Measurements from ENCODE around the gene AMN1.

The AMN1 gene

GRCh38 chr12:31663576-31663975, 65.2 kb downstream of the AMN1 start:
- DNase-seq (ENCODE audit: low spot score) = no peak
- CTCF ChIA-PET = interaction anchor here (0.6 kb wide), 1 partner anchor 702 kb away, joined by 3 read pairs; no protein-coding TSS in a partner anchor
- POLR2A ChIA-PET (ENCODE audit: low non-redundant PET) = no interaction called here
- TF ChIP-seq, protein P1, sequence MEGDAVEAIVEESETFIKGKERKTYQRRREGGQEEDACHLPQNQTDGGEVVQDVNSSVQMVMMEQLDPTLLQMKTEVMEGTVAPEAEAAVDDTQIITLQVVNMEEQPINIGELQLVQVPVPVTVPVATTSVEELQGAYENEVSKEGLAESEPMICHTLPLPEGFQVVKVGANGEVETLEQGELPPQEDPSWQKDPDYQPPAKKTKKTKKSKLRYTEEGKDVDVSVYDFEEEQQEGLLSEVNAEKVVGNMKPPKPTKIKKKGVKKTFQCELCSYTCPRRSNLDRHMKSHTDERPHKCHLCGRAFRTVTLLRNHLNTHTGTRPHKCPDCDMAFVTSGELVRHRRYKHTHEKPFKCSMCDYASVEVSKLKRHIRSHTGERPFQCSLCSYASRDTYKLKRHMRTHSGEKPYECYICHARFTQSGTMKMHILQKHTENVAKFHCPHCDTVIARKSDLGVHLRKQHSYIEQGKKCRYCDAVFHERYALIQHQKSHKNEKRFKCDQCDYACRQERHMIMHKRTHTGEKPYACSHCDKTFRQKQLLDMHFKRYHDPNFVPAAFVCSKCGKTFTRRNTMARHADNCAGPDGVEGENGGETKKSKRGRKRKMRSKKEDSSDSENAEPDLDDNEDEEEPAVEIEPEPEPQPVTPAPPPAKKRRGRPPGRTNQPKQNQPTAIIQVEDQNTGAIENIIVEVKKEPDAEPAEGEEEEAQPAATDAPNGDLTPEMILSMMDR (conservative IDR thresholded peaks at IDR 0.05; ENCODE audit: low read depth) = no peak
- H3K27ac ChIP-seq = no peak overlapping the region

DNA sequence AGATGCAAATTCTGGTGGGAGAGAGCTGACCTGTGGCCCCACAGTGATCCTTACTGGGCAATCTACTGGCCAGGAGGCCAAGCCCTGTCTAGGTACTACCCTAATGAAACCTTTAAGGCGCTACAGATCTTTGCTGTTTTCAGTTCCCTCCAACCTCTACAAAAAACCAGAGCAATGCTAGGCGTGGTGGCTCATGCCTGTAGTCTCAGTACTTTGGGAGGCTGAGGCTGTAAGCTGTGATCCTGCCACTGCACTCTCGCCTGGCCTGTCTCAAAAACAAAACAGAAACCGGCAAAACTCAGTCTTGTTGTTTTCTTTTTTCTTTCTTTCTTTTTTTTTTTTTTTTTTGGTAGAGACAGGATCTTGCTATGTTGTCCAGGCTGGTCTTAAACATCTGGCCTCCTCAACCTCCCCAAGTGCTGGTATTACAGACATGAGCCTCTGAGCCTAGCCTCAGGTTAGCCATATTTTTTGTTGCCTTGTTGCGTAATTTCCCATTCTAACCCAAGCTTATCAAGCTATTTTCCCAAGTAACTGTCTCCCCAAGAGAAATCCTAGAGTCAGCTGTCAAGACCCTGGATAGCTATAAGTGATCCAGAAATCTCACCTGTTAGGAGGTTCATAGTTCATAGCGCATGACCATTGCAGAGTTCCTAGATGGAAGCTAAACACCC, 66.5 kb downstream of the AMN1 start:
- no peak for DNase-seq (ENCODE audit: low spot score)
- CTCF ChIA-PET = interaction anchor here (0.5 kb wide), 1 partner anchor 55 kb away, joined by 3 read pairs; no protein-coding TSS in a partner anchor
- POLR2A ChIA-PET (ENCODE audit: low non-redundant PET) = no interaction called here
- TF ChIP-seq, protein P1 (conservative IDR thresholded peaks at IDR 0.05; ENCODE audit: low read depth) = no peak
- H3K27ac ChIP-seq = no peak overlapping the region

DNA sequence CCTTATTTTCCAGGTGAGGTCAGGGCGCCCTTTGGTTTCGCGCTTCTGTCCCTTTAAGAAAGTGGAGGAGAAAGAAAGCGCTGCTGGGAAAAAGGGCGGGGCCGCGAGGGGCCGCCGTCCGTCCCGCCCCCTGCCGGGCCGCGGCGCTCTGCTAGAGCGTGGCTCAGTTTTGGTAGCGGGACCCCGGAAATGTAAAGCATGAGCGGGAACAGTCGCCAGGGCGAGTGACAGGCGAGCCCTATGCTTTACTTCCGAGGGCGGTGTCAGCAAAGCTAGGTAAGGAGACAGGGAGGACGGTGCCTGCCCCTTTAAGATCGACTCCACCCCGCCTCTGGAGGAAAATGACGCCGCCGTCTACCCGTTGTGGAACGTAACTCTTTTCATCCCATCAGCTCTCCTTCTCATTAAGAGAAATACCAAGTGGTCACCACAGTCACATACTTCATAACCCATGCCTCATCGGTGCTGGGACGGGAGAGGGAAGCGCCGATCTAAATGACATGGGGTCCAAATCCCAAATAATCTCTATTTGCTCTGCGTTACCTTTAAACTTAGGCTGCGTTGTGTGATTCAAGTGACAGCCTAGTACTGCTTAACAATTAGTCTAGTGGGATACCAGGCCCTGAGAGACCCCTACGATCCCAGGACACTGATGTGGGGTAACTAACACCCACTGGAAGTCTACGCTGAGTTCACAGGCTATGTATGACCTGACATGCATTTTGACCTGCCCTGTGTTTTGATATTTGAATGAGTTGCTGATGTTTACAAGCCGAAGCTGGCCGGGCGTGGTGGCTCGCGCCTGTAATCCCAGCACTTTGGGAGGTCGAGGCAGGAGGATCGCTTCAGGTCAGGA, 69.5 kb downstream of the AMN1 start, which contains the start of gene ETFBKMT:
Gene ETFBKMT, plus strand, starts transcription at position 602 of the 856 bp plus-strand sequence. CDS start 2,266 bp downstream, outside the sequence.
- DNase-seq (ENCODE audit: low spot score) = peak; percentile 90
- H3K27ac ChIP-seq = peak within 1 kb of the TSS; percentile 91
- TF ChIP-seq, protein P1 (conservative IDR thresholded peaks at IDR 0.05; ENCODE audit: low read depth) = peak; percentile 26; the same call in 1 of the 2 replicates
- CTCF ChIA-PET = interaction anchor here (0.7 to 1.0 kb wide), 2 partner anchors 108 to 402 kb away, joined by 3 to 7 read pairs; no protein-coding TSS in a partner anchor
- POLR2A ChIA-PET (ENCODE audit: low non-redundant PET) = interaction anchor here (0.7 kb wide), 2 partner anchors 73 to 816 kb away, joined by 4 to 8 read pairs; no protein-coding TSS in a partner anchor

- TF ChIP-seq, protein P1 (conservative IDR thresholded peaks at IDR 0.05; ENCODE audit: low read depth) = no peak
- CTCF ChIA-PET = interaction anchor here (1.0 kb wide), 1 partner anchor 23 kb away, joined by 3 read pairs; no protein-coding TSS in a partner anchor
- POLR2A ChIA-PET (ENCODE audit: low non-redundant PET) = no interaction called here
- DNase-seq (ENCODE audit: low spot score) = no peak
- peak overlapping the region; percentile 91 for H3K27ac ChIP-seq
These were observed 70.2 kb downstream of the AMN1 start for GRCh38 chr12:31658471-31659086.

- DNase-seq (ENCODE audit: low spot score) = no peak
- ChIA-PET CTCF (interaction anchor here (0.6 kb wide), 1 partner anchor 309 kb away, joined by 3 read pairs; no protein-coding TSS in a partner anchor), POLR2A (ENCODE audit: low non-redundant PET) (no interaction called here)
- H3K27ac ChIP-seq = no peak overlapping the region
- TF ChIP-seq, protein P1 (conservative IDR thresholded peaks at IDR 0.05; ENCODE audit: low read depth) = no peak
These were observed 73.0 kb downstream of the AMN1 start for GRCh38 chr12:31655792-31656191.

DNA sequence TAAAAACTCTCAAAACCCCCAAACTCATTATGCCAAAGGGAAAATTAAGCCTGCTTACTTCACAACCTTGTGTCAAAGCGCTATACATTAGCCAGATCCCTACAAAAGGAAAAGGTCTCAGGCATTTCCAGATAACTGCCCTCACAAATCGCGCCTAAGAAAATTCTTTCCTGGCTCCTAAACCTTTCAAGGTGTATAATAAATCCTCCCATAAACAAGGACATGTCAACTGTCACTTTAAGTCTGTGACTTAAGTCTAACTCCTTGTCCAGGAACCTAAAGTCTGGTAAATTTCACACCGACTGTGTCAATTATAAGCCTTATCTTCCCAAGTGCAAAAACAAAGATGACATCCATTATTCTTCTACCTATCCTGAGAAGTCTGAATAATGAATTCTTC, 73.6 kb downstream of the AMN1 start:
- ChIA-PET POLR2A (ENCODE audit: low non-redundant PET) (no interaction called here), CTCF (no interaction called here)
- no peak overlapping the region for H3K27ac ChIP-seq
- no peak for DNase-seq (ENCODE audit: low spot score)
- TF ChIP-seq, protein P1 (conservative IDR thresholded peaks at IDR 0.05; ENCODE audit: low read depth) = no peak
